PFSK-1 (cell line): ENCODE measurements around the gene LDLRAP1.

Source experiments
- POLR2AphosphoS5 ChIP-seq: IDR thresholded peaks from 2 replicates; pipeline ENCODE4 v1.6.1; 2012; ENCODE audit warnings: low read depth, mild to moderate bottlenecking, control low read depth, low read length, moderate library complexity
- REST ChIP-seq, 2 experiments: IDR thresholded peaks; 2 replicates each; pipeline versions ENCODE4 v1.6.1 to v1.8.0; 2011 to 2012; ENCODE audit warnings: low read depth in 2 of 2, low read length in 2 of 2, control low read depth in 1 of 2, inconsistent platforms in 1 of 2, mild to moderate bottlenecking in 1 of 2, moderate library complexity in 1 of 2; ENCODE audit not compliant: insufficient read depth in 1 of 2
- TAF1 ChIP-seq: IDR thresholded peaks from 2 replicates; pipeline ENCODE4 v1.6.1; 2012; ENCODE audit warnings: low read length, control low read depth, borderline replicate concordance; ENCODE audit not compliant: insufficient read depth

GRCh38 chr1:25553749-25554429 is 10.5 kb downstream of the LDLRAP1 start:
- TF ChIP-seq POLR2AphosphoS5 (no peak), REST (IDR thresholded peaks at IDR 0.05; ENCODE audit: insufficient read depth in 1 of 2, low read depth in 2 of 2, low read length in 2 of 2) (no peak), TAF1 (no peak)
